GM12878 (cell line): ENCODE measurements around the gene PDLIM5. TPM values are rescaled to one million over a fixed set of nuclear protein-coding genes. Genes with fewer than 3 reads are reported as not detected.

Experiments
- BCLAF1 ChIP-seq: fragments of 450-650 bp; IDR thresholded peaks from 2 replicates; pipeline ENCODE4 v1.6.1; 2017; ENCODE audit warnings: antibody characterized with exemption, mild to moderate bottlenecking, moderate library complexity
- BMI1 ChIP-seq: fragments of 450-650 bp; IDR thresholded peaks from 2 replicates; pipeline ENCODE4 v1.6.1; 2016; ENCODE audit warnings: mild to moderate bottlenecking, moderate library complexity, borderline replicate concordance
- CBFB ChIP-seq: IDR thresholded peaks from 2 replicates; pipeline ENCODE4 v1.6.1; 2016; ENCODE audit warnings: antibody characterized with exemption, low read depth
- E2F8 ChIP-seq: fragments of 450-650 bp; IDR thresholded peaks from 2 replicates; pipeline ENCODE4 v1.6.1; 2018; ENCODE audit warnings: mild to moderate bottlenecking, low read depth, moderate library complexity; ENCODE audit not compliant: partially characterized antibody
- IKZF2 ChIP-seq, 2 experiments: fragments of 450-650 bp; IDR thresholded peaks; 2 replicates each; pipeline ENCODE4 v1.6.1; 2017; ENCODE audit warnings: mild to moderate bottlenecking in 2 of 2, moderate library complexity in 2 of 2
- MAX ChIP-seq: IDR thresholded peaks from 2 replicates; pipeline ENCODE4 v1.6.1; 2012; ENCODE audit warnings: low read depth, low read length, improper control_type of control experiment
- MEF2A ChIP-seq: IDR thresholded peaks from 2 replicates; pipeline ENCODE4 v1.6.1; 2011; ENCODE audit warnings: low read depth, mild to moderate bottlenecking, low read length, moderate library complexity; ENCODE audit not compliant: insufficient read depth
- NBN ChIP-seq: fragments of 450-650 bp; IDR thresholded peaks from 2 replicates; pipeline ENCODE4 v1.6.1; 2016
- NFYB ChIP-seq: IDR thresholded peaks from 2 replicates; pipeline ENCODE4 v1.6.1; 2011; ENCODE audit warnings: low read depth, mild to moderate bottlenecking, low read length, improper control_type of control experiment, moderate library complexity; ENCODE audit not compliant: insufficient read depth
- NR2F1 ChIP-seq: fragments of 450-650 bp; conservative IDR thresholded peaks from 2 replicates; pipeline ENCODE4 v1.6.1; 2017; ENCODE audit warnings: mild to moderate bottlenecking
- NRF1 ChIP-seq: conservative IDR thresholded peaks from 2 replicates; pipeline ENCODE4 v1.6.1; 2011; ENCODE audit warnings: mild to moderate bottlenecking, low read depth, low read length, improper control_type of control experiment
- PBX3 ChIP-seq: IDR thresholded peaks from 2 replicates; pipeline ENCODE4 v1.6.1; 2011; ENCODE audit warnings: mild to moderate bottlenecking, low read depth, low read length, moderate library complexity; ENCODE audit not compliant: insufficient replicate concordance
- POLR2AphosphoS2 ChIP-seq: IDR thresholded peaks from 2 replicates; pipeline ENCODE4 v1.6.1; 2011; ENCODE audit warnings: low read depth, mild to moderate bottlenecking, low read length, improper control_type of control experiment, moderate library complexity
- RELA ChIP-seq: fragments of 450-650 bp; IDR thresholded peaks from 2 replicates; pipeline ENCODE4 v1.8.0; 2014; ENCODE audit warnings: borderline replicate concordance; ENCODE audit not compliant: partially characterized antibody
- RUNX3 ChIP-seq: IDR thresholded peaks from 2 replicates; pipeline ENCODE4 v1.6.1; 2012; ENCODE audit warnings: low read length, inconsistent platforms
- SIN3A ChIP-seq: IDR thresholded peaks from 2 replicates; pipeline ENCODE4 v1.6.1; 2012; ENCODE audit warnings: low read depth, low read length, improper control_type of control experiment
- SP1 ChIP-seq: IDR thresholded peaks from one replicate; pipeline ENCODE4 v1.6.1; 2011; ENCODE audit warnings: low read depth, low read length
- SREBF2 ChIP-seq: IDR thresholded peaks from 2 replicates; pipeline ENCODE4 v1.6.1; 2012; ENCODE audit warnings: mild to moderate bottlenecking, low read length
- STAT3 ChIP-seq: IDR thresholded peaks from 2 replicates; pipeline ENCODE4 v1.6.1; 2011; ENCODE audit warnings: low read depth, low read length, improper control_type of control experiment
- USF1 ChIP-seq: IDR thresholded peaks from 2 replicates; pipeline ENCODE4 v1.6.1; 2011; ENCODE audit warnings: borderline replicate concordance, low read depth, mild to moderate bottlenecking, moderate library complexity, mixed read lengths, low read length; ENCODE audit not compliant: insufficient read depth; ENCODE audit errors: extremely low read length
- USF2 ChIP-seq: IDR thresholded peaks from 2 replicates; pipeline ENCODE4 v1.6.1; 2011; ENCODE audit warnings: low read depth, low read length, improper control_type of control experiment, borderline replicate concordance
- polyA plus RNA-seq, 11 experiments: library from polyadenylated mRNA; depleted of rRNA in 4 of 11; unstranded in 6 of 11; stranded (reverse) in 5 of 11; fragments of >200 nt; fragmentation: Nextera tagmentation in 4 of 11; fragmentation: Illumina TruSeq in 1 of 11; extraction: Ambion mirVana in 4 of 11; extraction: Trizol in 1 of 11; gene quantifications; 1 replicate in 1 of 11; 2 replicates in 10 of 11; pipeline versions ENCODE4 v1.2.1 to v1.2.3, GENCODE V29; 2011 to 2016; ENCODE audit warnings: inconsistent platforms in 2 of 11, missing spikeins in 2 of 11, low read depth in 1 of 11
- total RNA-seq, 4 experiments: library from RNA; depleted of rRNA in 3 of 4; stranded (reverse); fragments of >200 nt in 3 of 4; fragmentation: Illumina TruSeq in 1 of 4; extraction: Trizol in 1 of 4; gene quantifications; 2 replicates each; pipeline versions ENCODE4 v1.2.1 to v1.2.3, GENCODE V29; 2013 to 2021

Gene PDLIM5
- total and polyA plus RNA-seq, 10 of the 15 experiments (the other 5 are each of a cell fraction or from before 2014, with no cell fraction given): 10.0 to 52.9 (median 20.7) TPM

GRCh38 chr4:94451695-94452475, at the start of gene PDLIM5 (continued):
- no peak for TF ChIP-seq E2F8
- peak in 1 of 2 experiments; percentile 43; a peak in 1 of 4 replicates for TF ChIP-seq IKZF2 (IDR thresholded peaks at IDR 0.05)
- TF ChIP-seq MEF2A: no peak
- TF ChIP-seq PBX3: peak; percentile 55
- TF ChIP-seq MAX: no peak; the same call in 1 of the 2 replicates
- TF ChIP-seq USF2: no peak
- no peak for TF ChIP-seq BCLAF1
- peak; percentile 63 for TF ChIP-seq SIN3A
- TF ChIP-seq SP1: peak; percentile 39
- TF ChIP-seq SREBF2: no peak
- no peak for TF ChIP-seq NFYB
- peak; percentile 35 for TF ChIP-seq NRF1
- TF ChIP-seq NR2F1: peak; percentile 45
- peak; percentile 33 for TF ChIP-seq RUNX3
- TF ChIP-seq CBFB: peak; percentile 37; the same call in 1 of the 2 replicates
- no peak for TF ChIP-seq USF1
- peak; percentile 75 for TF ChIP-seq NBN
- no peak for TF ChIP-seq RELA
- no peak for TF ChIP-seq BMI1
- peak; percentile 89; the same call in 1 of the 2 replicates for TF ChIP-seq POLR2AphosphoS2
- no peak for TF ChIP-seq STAT3
